IMR-90 (cell line): Measurements from ENCODE around the gene DENND2C. TPM values are rescaled to one million over a fixed set of nuclear protein-coding genes. Genes with fewer than 3 reads are reported as not detected.

Experiments used
- ATAC-seq: fragments of 200-7000 bp; cut with Tn5 transposase; 2 replicates; pipeline ENCODE4 v1.9.1; 2020; ENCODE audit warnings: low read depth, mild to moderate bottlenecking, moderate library complexity
- BruUV-seq: library from RNA; stranded (reverse); fragments of 400-500 nt; replicated peaks from 2 replicates; lab custom pipeline; 2021; lab: Mats Ljungman, UMichigan
- CTCF ChIA-PET: fragments of 300-600 bp; formaldehyde crosslinking; extraction: SDS; loops from one replicate; lab custom pipeline; 2021; ENCODE audit warnings: antibody characterized with exemption; lab: Yijun Ruan, JAX
- POLR2A ChIA-PET: fragments of 300-600 bp; sonication (Branson Sonifier 250); formaldehyde crosslinking; loops from one replicate; lab custom pipeline; 2022; ENCODE audit warnings: antibody characterized with exemption; ENCODE audit not compliant: unreplicated experiment; lab: Charles Lee
- DNase-seq: peaks from one replicate; pipeline ENCODE4 v3.0.0; 2013
- H2AFZ ChIP-seq: replicated peaks from 2 replicates; pipeline ENCODE3; 2013; ENCODE audit warnings: low read length, mild to moderate bottlenecking; ENCODE audit not compliant: poor library complexity
- H2AK5ac ChIP-seq: 2 replicates; pipeline ENCODE4 v1.6.1; 2013; ENCODE audit warnings: low read depth, low read length, inconsistent platforms
- H2AK9ac ChIP-seq: replicated peaks from 2 replicates; pipeline ENCODE3; 2013; ENCODE audit warnings: mild to moderate bottlenecking, low read depth, low read length, moderate library complexity; ENCODE audit not compliant: poor library complexity
- H2BK120ac ChIP-seq: 2 replicates; pipeline ENCODE4 v1.6.1; 2013; ENCODE audit warnings: low read depth, low read length, inconsistent platforms
- H2BK15ac ChIP-seq: 3 replicates; pipeline ENCODE4 v1.6.1; 2013; ENCODE audit warnings: low read depth, low read length, inconsistent platforms
- H2BK20ac ChIP-seq: 2 replicates; pipeline ENCODE4 v1.6.1; 2013; ENCODE audit warnings: low read depth, mild to moderate bottlenecking, inconsistent platforms, low read length, moderate library complexity
- H2BK5ac ChIP-seq: 2 replicates; pipeline ENCODE4 v1.6.1; 2013; ENCODE audit warnings: mild to moderate bottlenecking, low read depth, low read length, inconsistent platforms; ENCODE audit not compliant: poor library complexity, severe bottlenecking
- H3K14ac ChIP-seq: replicated peaks from 2 replicates; pipeline ENCODE4 v1.6.1; 2013; ENCODE audit warnings: low read depth, low read length, inconsistent platforms
- H3K18ac ChIP-seq: 2 replicates; pipeline ENCODE4 v1.6.1; 2013; ENCODE audit warnings: low read depth, low read length, control low read depth
- H3K23ac ChIP-seq: 2 replicates; pipeline ENCODE4 v1.6.1; 2013; ENCODE audit warnings: low read depth, low read length, inconsistent platforms
- H3K27ac ChIP-seq: 2 replicates; pipeline ENCODE4 v1.5.1; 2013; ENCODE audit warnings: mild to moderate bottlenecking, control low read depth, low read length; ENCODE audit not compliant: insufficient read depth
- H3K27me3 ChIP-seq: 2 replicates; pipeline ENCODE4 v1.6.1; 2013; ENCODE audit warnings: low read length; ENCODE audit not compliant: control insufficient read depth, insufficient read depth
- H3K36me3 ChIP-seq: 2 replicates; pipeline ENCODE4 v1.6.1; 2013; ENCODE audit warnings: low read length, mixed read lengths; ENCODE audit not compliant: control insufficient read depth, insufficient read depth
- H3K4ac ChIP-seq: 2 replicates; pipeline ENCODE4 v1.6.1; 2013; ENCODE audit warnings: low read depth, low read length, inconsistent platforms
- H3K4me1 ChIP-seq: 2 replicates; pipeline ENCODE4 v1.6.1; 2013; ENCODE audit warnings: low read length, mixed read lengths; ENCODE audit not compliant: control insufficient read depth, insufficient read depth
- H3K4me2 ChIP-seq: 2 replicates; pipeline ENCODE4 v1.6.1; 2013; ENCODE audit warnings: low read depth, mild to moderate bottlenecking, control low read depth, low read length, moderate library complexity
- H3K4me3 ChIP-seq: 2 replicates; pipeline ENCODE4 v1.5.1; 2013; ENCODE audit warnings: low read depth, mild to moderate bottlenecking, control low read depth, low read length, moderate library complexity; ENCODE audit not compliant: insufficient read depth
- H3K56ac ChIP-seq: 2 replicates; pipeline ENCODE4 v1.6.1; 2013; ENCODE audit warnings: low read length, inconsistent platforms; ENCODE audit not compliant: insufficient read depth; ENCODE audit errors: extremely low read depth
- H3K79me1 ChIP-seq, 2 experiments: 2 replicates each; pipeline ENCODE4 v1.6.1; 2013; ENCODE audit warnings: low read length in 2 of 2, inconsistent platforms in 1 of 2, low read depth in 1 of 2
- H3K9ac ChIP-seq: 2 replicates; pipeline ENCODE4 v1.6.1; 2013; ENCODE audit warnings: low read depth, low read length, control low read depth
- H3K9me1 ChIP-seq: 2 replicates; pipeline ENCODE4 v1.6.1; 2013; ENCODE audit warnings: low read length, inconsistent platforms; ENCODE audit not compliant: insufficient read depth
- H3K9me3 ChIP-seq: 2 replicates; pipeline ENCODE4 v1.6.1; 2013; ENCODE audit warnings: low read length; ENCODE audit not compliant: control insufficient read depth, insufficient read depth
- H4K20me1 ChIP-seq: 2 replicates; pipeline ENCODE4 v1.6.1; 2013; ENCODE audit warnings: low read length, inconsistent platforms; ENCODE audit not compliant: insufficient read depth
- H4K5ac ChIP-seq: 2 replicates; pipeline ENCODE4 v1.6.1; 2013; ENCODE audit warnings: mild to moderate bottlenecking, low read depth, low read length, control low read depth
- H4K8ac ChIP-seq, 2 experiments: 2 replicates each; pipeline ENCODE4 v1.6.1; 2013; ENCODE audit warnings: low read depth in 2 of 2, low read length in 2 of 2, control low read depth in 1 of 2, inconsistent platforms in 1 of 2
- H4K91ac ChIP-seq: 2 replicates; pipeline ENCODE4 v1.6.1; 2013; ENCODE audit warnings: low read depth, low read length, inconsistent platforms; ENCODE audit not compliant: insufficient read depth
- BHLHE40 ChIP-seq: fragments of 150-350 bp; IDR thresholded peaks from 2 replicates; pipeline ENCODE4 v1.6.1; 2016; ENCODE audit warnings: mild to moderate bottlenecking, low read depth, low read length
- CEBPB ChIP-seq: IDR thresholded peaks from 2 replicates; pipeline ENCODE4 v1.6.1; 2012; ENCODE audit warnings: low read depth, low read length, improper control_type of control experiment
- CHD1 ChIP-seq: IDR thresholded peaks from 2 replicates; pipeline ENCODE4 v1.6.1; 2012; ENCODE audit warnings: low read depth, low read length, improper control_type of control experiment
- ELK1 ChIP-seq: fragments of 150-350 bp; IDR thresholded peaks from 2 replicates; pipeline ENCODE4 v1.6.1; 2016; ENCODE audit warnings: low read depth, mild to moderate bottlenecking, low read length, moderate library complexity, borderline replicate concordance
- MXI1 ChIP-seq: IDR thresholded peaks from 2 replicates; pipeline ENCODE4 v1.6.1; 2012; ENCODE audit warnings: low read depth, mild to moderate bottlenecking, low read length, moderate library complexity, borderline replicate concordance
- RAD21 ChIP-seq: IDR thresholded peaks from 2 replicates; pipeline ENCODE4 v1.6.1; 2012; ENCODE audit warnings: low read length, improper control_type of control experiment
- RCOR1 ChIP-seq: IDR thresholded peaks from 2 replicates; pipeline ENCODE4 v1.6.1; 2012; ENCODE audit warnings: mild to moderate bottlenecking, low read length, improper control_type of control experiment; ENCODE audit not compliant: insufficient replicate concordance
- USF2 ChIP-seq: fragments of 150-350 bp; IDR thresholded peaks from 2 replicates; pipeline ENCODE4 v1.6.1; 2017; ENCODE audit warnings: mild to moderate bottlenecking, antibody characterized with exemption, low read length, low read depth
- WGBS, 2 experiments: methylation state at CpG; one replicate each; pipeline versions ENCODE4 v1.1.5 to v1.1.7; 2013; ENCODE audit warnings: missing lambda C conversion rate in 2 of 2; ENCODE audit not compliant: insufficient read length in 1 of 2; ENCODE audit errors: extremely low coverage in 2 of 2; 5-methylcytosine and 5-hydroxymethylcytosine counted together
- dilution Hi-C: fragments of 300-500 bp; cut with HindIII; formaldehyde crosslinking; loops from one replicate; pipeline ENCODE4 v1.14.3; 2018; ENCODE audit warnings: low sequenced_read_pairs; ENCODE audit not compliant: unreplicated experiment
- in situ Hi-C: fragments of 300-500 bp; cut with MboI; formaldehyde crosslinking; loops from 3 replicates; pipeline ENCODE4 v1.14.3; 2019; ENCODE audit warnings: low sequenced_read_pairs, inconsistent platforms, mixed read lengths
- intact Hi-C: fragments of 100-400 bp; cut with micrococcal nuclease; formaldehyde crosslinking; loops from 2 replicates; pipeline ENCODE4 v1.10.0; 2022
- polyA plus RNA-seq, 3 experiments: library from polyadenylated mRNA; depleted of rRNA; stranded (reverse); fragments of >200 nt; gene quantifications; 2 replicates each; pipeline ENCODE4 v1.2.3, GENCODE V29; 2012; ENCODE audit warnings: low replicate concordance in 1 of 3
- total RNA-seq: library from RNA; depleted of rRNA; stranded (reverse); fragments of >200 nt; gene quantifications from 2 replicates; pipeline ENCODE4 v1.2.3, GENCODE V29; 2012

Gene DENND2C
- total and polyA plus RNA-seq, 2 of the 4 experiments (the other 2 are of a cell fraction) = 0.58 to 2.2 TPM

- no TSS peak for BruUV-seq
- H3K27ac ChIP-seq = no peak overlapping the region
- H3K4ac ChIP-seq = no peak overlapping the region
- DNase-seq = no peak
- peaks cover 6% of the 10 kb centered on the region; the same call in 1 of the 2 replicates for H3K36me3 ChIP-seq
- no peaks in the 10 kb centered on the region for H3K79me1 ChIP-seq
- H3K4me3 ChIP-seq = no peak overlapping the region
- no peak overlapping the region for H4K91ac ChIP-seq
- no peak overlapping the region for H2BK5ac ChIP-seq
- no peak overlapping the region for H2BK120ac ChIP-seq
- H2BK20ac ChIP-seq = no peak overlapping the region
- H3K27me3 ChIP-seq = no peaks in the 10 kb centered on the region; the same call in 1 of the 2 replicates
- no peak overlapping the region for H4K5ac ChIP-seq
- H3K56ac ChIP-seq = no peak overlapping the region
- no peak overlapping the region for H3K18ac ChIP-seq
- no peak overlapping the region for H3K14ac ChIP-seq
- no peak overlapping the region for H2AK5ac ChIP-seq
- in situ Hi-C loops (loop anchor here (25.0 kb wide), 1 partner anchor 740 kb away; no protein-coding TSS in a partner anchor), dilution Hi-C loops (no loop called here), intact Hi-C loops (no loop called here)
- H3K9ac ChIP-seq = no peak overlapping the region
- H2AFZ ChIP-seq = no peak overlapping the region
- H4K8ac ChIP-seq = no peak overlapping the region
- WGBS, 2 experiments = no CpG with 5 or more reads among the region's 2 CpGs
- no peaks in the 10 kb centered on the region for H3K9me1 ChIP-seq
- H2BK15ac ChIP-seq = no peak overlapping the region
- no peaks in the 10 kb centered on the region for H3K4me1 ChIP-seq
- no peak overlapping the region for H2AK9ac ChIP-seq
- H3K23ac ChIP-seq = no peak overlapping the region
- ChIA-PET POLR2A (interaction anchor here (0.7 kb wide), 1 partner anchor 157 kb away, joined by 3 read pairs; no protein-coding TSS in a partner anchor), CTCF (interaction anchor here (0.6 kb wide), 1 partner anchor 202 kb away, joined by 3 read pairs; no protein-coding TSS in a partner anchor)
- H4K20me1 ChIP-seq = no peaks in the 10 kb centered on the region
- ATAC-seq = no peak
- no peaks in the 10 kb centered on the region for H3K9me3 ChIP-seq
- H3K4me2 ChIP-seq = no peak overlapping the region
- TF ChIP-seq USF2 (no peak), CEBPB (no peak), RAD21 (no peak), CHD1 (no peak), RCOR1 (no peak), BHLHE40 (no peak), MXI1 (no peak), ELK1 (no peak)
Observed at GRCh38 chr1:114701931-114702330, 32.1 kb upstream of the DENND2C start.
